HG02623 (cell line): ENCODE measurements around the gene PPP6C.

ENCODE experiments used
- ATAC-seq: cut with Tn5 transposase; IDR thresholded peaks from one replicate; pipeline ENCODE4 v1.9.1; 2021; ENCODE audit warnings: moderate library complexity; ENCODE audit not compliant: unreplicated experiment

Gene PPP6C

DNA sequence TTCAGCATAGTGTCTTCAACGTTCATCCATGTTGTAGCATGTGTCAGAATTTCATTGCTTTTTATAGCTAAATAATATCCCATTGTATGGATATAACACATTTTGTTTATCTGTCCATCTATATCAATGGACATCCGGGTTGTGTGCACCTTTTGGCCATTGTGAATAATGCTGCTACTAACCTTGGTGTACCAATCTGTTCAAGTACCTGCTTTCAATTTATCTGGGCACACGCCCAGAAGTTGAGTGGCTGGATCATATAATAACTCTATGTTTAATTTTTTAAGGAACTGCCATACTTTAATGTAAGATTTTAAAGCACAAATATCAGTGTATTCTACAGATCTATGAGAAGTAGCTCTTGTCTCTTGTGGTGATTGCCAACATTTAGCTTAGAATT, 89.8 kb downstream of the PPP6C start:
- ATAC-seq, result no peak
